Measurements from ENCODE around the gene BACE2.

Gene BACE2

GRCh38 chr21:41167348-41168342 lies at the start of gene BACE2:
Gene BACE2 (plus strand): TSS chr21:41168160. CDS start chr21:41168264, 104 bp downstream.
- peak; percentile 81 for DNase-seq

DNA sequence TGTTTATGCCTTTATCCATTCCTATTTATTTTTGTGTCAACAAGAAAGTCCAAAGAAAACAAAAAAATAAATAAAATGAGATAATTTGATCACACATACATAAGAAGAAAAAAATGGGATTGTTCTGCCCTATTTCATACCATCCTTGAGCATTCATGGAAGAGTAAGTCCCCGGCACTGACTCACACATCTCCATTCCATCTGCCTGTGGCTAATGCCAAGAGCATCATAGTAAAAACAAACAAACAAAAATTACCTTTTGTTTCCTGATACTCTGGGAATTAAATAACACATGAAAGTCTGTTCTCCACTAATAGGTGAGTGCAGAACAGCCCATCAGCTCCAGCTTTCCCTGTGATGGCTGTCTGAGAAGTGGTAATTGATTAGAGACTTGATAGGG lies 48.1 kb upstream of the BACE2 start:
- DNase-seq: no peak

- no peak for DNase-seq
Measured at GRCh38 chr21:41120997-41121396, 47.0 kb upstream of the BACE2 start.

GRCh38 chr21:41121785-41122415 lies 46.1 kb upstream of the BACE2 start:
- DNase-seq: peak; percentile 84

- DNase-seq: no peak
Measured at GRCh38 chr21:41124641-41125201, 43.2 kb upstream of the BACE2 start.

- DNase-seq: no peak
Measured at GRCh38 chr21:41128981-41129380, 39.0 kb upstream of the BACE2 start.

DNA sequence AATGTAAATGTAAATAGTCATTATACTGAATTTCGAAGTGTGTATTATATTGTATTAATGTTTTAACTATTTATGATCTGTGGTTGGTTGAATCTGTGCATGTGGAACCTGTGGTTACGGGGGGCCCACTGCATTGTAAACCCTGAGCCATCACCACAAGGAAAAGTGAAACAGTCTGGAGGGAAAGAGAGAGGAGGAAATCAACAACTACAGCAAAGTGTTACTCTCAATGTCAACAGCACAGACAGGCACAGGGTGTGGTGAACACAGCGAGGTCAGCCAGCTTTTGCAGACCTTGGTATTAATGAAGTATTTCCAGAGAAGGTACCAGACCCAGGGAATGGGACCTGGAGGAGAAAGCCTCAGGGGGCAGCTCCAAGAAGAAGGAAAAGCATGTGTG lies 37.1 kb upstream of the BACE2 start:
- no peak for DNase-seq

GRCh38 chr21:41133874-41134522 lies 34.0 kb upstream of the BACE2 start:
- peak; percentile 48 for DNase-seq

DNA sequence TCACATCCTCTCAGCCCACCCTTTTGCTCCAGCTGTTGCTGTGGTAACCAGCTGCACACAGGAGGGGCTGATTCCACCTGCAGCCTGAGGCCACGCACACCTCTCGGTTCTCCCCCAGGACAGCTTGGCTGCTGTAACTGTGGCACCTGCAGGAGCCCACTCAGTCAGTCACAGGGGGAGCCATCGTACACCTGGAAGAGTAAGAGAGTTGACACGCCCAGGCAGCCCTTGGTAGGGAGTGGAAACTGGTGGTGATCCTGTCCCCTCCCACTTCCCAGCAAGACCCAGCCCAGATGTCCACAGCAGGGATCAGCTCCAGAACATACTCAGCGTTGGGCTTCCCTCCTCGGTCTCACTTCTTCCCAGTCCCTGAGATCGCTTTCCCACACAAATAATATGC lies 32.2 kb upstream of the BACE2 start:
- no peak for DNase-seq

GRCh38 chr21:41136286-41136685 lies 31.7 kb upstream of the BACE2 start:
- no peak for DNase-seq

DNA sequence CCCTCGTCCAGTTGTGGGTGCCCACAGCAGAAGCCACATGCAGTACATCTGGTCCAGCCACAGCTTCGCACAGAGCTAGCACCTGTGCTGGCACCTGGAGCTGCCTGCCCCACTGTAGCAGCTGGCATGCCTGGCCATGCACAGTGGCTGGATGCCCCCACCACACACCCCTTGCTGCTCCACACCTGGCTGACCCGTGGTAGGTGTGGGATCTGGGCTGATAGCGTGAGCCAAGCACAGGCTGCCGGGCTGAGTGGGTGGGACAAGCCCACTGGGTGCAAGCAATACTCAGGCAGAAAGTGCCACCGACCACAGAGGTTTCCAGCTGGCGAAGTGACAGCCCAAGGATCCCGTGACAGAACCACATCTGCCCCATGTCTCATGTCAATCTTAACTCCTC lies 30.6 kb upstream of the BACE2 start:
- no peak for DNase-seq

DNA sequence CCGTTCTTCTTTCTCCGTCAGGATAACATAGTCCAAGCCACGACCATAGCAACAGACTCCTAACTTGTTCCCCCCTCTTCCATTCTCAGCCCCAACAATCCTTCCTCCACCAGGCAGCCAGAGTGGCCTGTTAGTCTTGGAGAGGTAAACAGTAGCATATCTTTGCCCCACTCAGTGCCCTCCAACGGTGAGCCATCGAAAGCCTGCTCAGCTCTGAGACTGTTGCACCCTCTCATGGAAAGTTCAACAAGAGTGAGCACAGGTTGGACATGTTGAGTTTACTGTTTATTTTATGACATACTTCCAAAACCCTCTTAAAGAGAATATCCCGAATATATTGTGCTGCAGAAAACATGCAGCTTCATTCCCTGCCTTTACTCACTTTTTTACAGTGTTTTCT lies 30.1 kb upstream of the BACE2 start:
- no peak for DNase-seq

DNA sequence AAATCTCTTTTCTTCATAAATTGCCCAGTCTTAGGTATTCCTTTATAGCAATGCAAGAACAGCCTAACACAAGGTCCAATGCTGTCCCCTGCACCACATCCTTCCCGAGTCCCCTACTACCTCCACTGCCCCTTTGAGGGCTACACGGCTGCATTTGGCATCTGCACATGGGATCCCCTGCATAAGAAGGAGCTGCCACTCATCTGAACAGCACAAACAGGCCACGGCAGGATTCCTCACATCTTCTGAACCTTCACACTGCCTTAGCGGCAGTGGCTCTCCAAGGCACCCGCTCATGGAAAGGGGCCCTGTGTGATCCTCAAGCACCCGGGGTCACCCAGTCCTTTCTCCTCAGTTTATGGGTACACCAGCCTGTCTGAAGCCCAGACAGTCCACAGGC lies 29.2 kb upstream of the BACE2 start:
- DNase-seq: no peak

- no peak for DNase-seq
Measured at GRCh38 chr21:41139275-41139674, 28.7 kb upstream of the BACE2 start.

DNA sequence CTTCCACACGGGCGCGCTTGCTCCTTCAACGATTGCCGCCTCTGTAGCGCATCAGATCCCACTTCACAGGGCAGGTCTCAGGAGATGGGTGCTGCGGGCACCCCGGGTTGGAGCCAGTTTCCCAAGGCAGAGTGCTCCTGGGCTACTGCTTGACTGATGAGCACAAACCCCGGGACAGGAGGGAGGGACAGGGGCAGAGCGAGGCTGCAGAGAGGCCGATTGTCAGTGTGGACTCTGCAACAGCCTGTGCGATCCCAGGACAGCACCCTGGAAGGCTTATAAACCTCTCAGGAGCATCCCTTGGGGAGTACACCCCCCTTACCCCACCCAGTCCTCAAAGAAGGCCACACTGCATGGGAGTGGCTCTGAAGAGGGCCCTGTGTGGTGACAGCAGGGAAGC lies 28.0 kb upstream of the BACE2 start:
- no peak for DNase-seq

GRCh38 chr21:41141031-41141457 lies 26.9 kb upstream of the BACE2 start:
- DNase-seq: no peak

- peak; percentile 17 for DNase-seq
Measured at GRCh38 chr21:41142051-41142795, 25.7 kb upstream of the BACE2 start.

- DNase-seq: no peak
Measured at GRCh38 chr21:41143596-41144325, 24.2 kb upstream of the BACE2 start.

GRCh38 chr21:41147096-41147978 lies 20.6 kb upstream of the BACE2 start:
- DNase-seq: no peak

DNA sequence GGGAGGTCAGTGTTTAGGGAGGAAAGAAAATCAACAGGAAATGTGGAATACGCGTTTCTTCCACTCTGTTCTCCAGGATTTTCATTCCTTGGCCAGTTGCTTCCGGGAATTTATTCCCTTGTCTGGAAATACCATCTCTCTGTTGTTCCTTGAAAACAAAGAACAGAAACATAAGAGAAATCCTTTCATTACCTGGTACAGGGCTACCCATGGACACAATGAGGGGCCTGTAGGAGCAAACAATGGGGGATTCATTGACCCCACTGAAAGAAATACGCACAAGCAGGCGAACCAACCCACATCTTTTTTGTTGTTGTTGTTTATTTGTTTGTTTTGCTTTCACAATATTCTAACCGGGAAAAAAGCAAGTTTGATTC lies 20.0 kb upstream of the BACE2 start:
- DNase-seq: no peak

GRCh38 chr21:41148798-41149197 lies 19.2 kb upstream of the BACE2 start:
- no peak for DNase-seq
